Natural killer cell treated with Interleukin-12 subunit alpha and Interleukin-12 subunit beta and Interleukin-15 and Interleukin-18, amount 100 ng/mL, for 72 hours (primary cell): ENCODE data around the gene NDFIP1. TPM values are rescaled to one million over a fixed set of nuclear protein-coding genes. Genes with fewer than 3 reads are reported as not detected.
"Not testable (repeated sequence)": the region's sequence is repeated elsewhere in the genome, so short reads cannot be mapped to it uniquely, and the experiment has no call there.

Source experiments
- ATAC-seq, 2 donors: fragments of 150-1000 bp; cut with Tn5 transposase in 1 of 2; sonication (Bioruptor Pico), chemical (Tn5 transposase) in 1 of 2; 2 replicates each; pipeline ENCODE4 v1.10.0; 2021
- DNase-seq: peaks from one replicate; pipeline ENCODE4 v3.0.0; 2022; ENCODE audit warnings: low spot score
- H3K27ac Mint-ChIP-seq, 2 donors: 1 replicate in 1 of 2; 2 replicates in 1 of 2; pipeline ENCODE4 v1.8.0; 2022; ENCODE audit warnings: mixed read lengths in 2 of 2, mild to moderate bottlenecking in 1 of 2, moderate library complexity in 1 of 2
- H3K27me3 Mint-ChIP-seq, 2 donors: 1 replicate in 1 of 2; 2 replicates in 1 of 2; pipeline ENCODE4 v1.8.0; 2022; ENCODE audit warnings: mixed read lengths in 2 of 2
- H3K36me3 Mint-ChIP-seq: one replicate; pipeline ENCODE4 v1.8.0; 2022; ENCODE audit warnings: mixed read lengths
- H3K4me1 Mint-ChIP-seq, 2 donors: 1 replicate in 1 of 2; 2 replicates in 1 of 2; pipeline ENCODE4 v1.8.0; 2022; ENCODE audit warnings: low read depth in 2 of 2, mixed read lengths in 2 of 2, mild to moderate bottlenecking in 1 of 2
- H3K4me3 Mint-ChIP-seq: one replicate; pipeline ENCODE4 v1.8.0; 2022; ENCODE audit warnings: mixed read lengths
- H3K9me3 Mint-ChIP-seq: 2 replicates; pipeline ENCODE4 v1.8.0; 2022; ENCODE audit warnings: mixed read lengths
- total RNA-seq, 2 donors: library from RNA; stranded (reverse); gene quantifications; one replicate each; pipeline ENCODE4 v1.2.3, GENCODE V29; 2022

The NDFIP1 gene
- total RNA-seq, 2 donors from 2014 or later = 24.2 to 24.4 TPM

- Mint-ChIP-seq H3K36me3 (no peaks in the 10 kb centered on the region), H3K27me3 (peaks cover 0 to 15% of the 10 kb centered on the region in 2 donors), H3K9me3 (no peaks in the 10 kb centered on the region), H3K27ac (no peak overlapping the region), H3K4me1 (no peaks in the 10 kb centered on the region), H3K4me3 (no peak overlapping the region)
- ATAC-seq (no peak), DNase-seq (no peak)
Observed at GRCh38 chr5:142080248-142080647, 28.3 kb upstream of the NDFIP1 start.

GRCh38 chr5:142082182-142082781, 26.3 kb upstream of the NDFIP1 start:
- no peak for ATAC-seq
- H3K4me1 Mint-ChIP-seq = no peaks in the 10 kb centered on the region
- DNase-seq = no peak
- H3K36me3 Mint-ChIP-seq = no peaks in the 10 kb centered on the region
- no peaks in the 10 kb centered on the region for H3K9me3 Mint-ChIP-seq
- H3K4me3 Mint-ChIP-seq = no peak overlapping the region
- H3K27ac Mint-ChIP-seq = no peak overlapping the region
- peaks cover 0 to 19% of the 10 kb centered on the region in 2 donors for H3K27me3 Mint-ChIP-seq

- Mint-ChIP-seq H3K4me1 (no peaks in the 10 kb centered on the region), H3K4me3 (no peak overlapping the region), H3K9me3 (no peaks in the 10 kb centered on the region), H3K27me3 (peaks cover 0 to 23% of the 10 kb centered on the region in 2 donors), H3K27ac (no peak overlapping the region), H3K36me3 (no peaks in the 10 kb centered on the region)
- DNase-seq (no peak), ATAC-seq (no peak)
Observed at GRCh38 chr5:142086229-142086628, 22.4 kb upstream of the NDFIP1 start.

GRCh38 chr5:142086679-142087078, 21.9 kb upstream of the NDFIP1 start:
- DNase-seq = no peak
- H3K9me3 Mint-ChIP-seq = no peaks in the 10 kb centered on the region
- no peak for ATAC-seq
- H3K4me3 Mint-ChIP-seq = no peak overlapping the region
- H3K27ac Mint-ChIP-seq = no peak overlapping the region
- H3K27me3 Mint-ChIP-seq = peaks cover 0 to 22% of the 10 kb centered on the region in 2 donors
- H3K4me1 Mint-ChIP-seq = no peaks in the 10 kb centered on the region
- no peaks in the 10 kb centered on the region for H3K36me3 Mint-ChIP-seq

GRCh38 chr5:142087920-142088679, 20.5 kb upstream of the NDFIP1 start:
- no peaks in the 10 kb centered on the region for H3K4me1 Mint-ChIP-seq
- no peak overlapping the region for H3K4me3 Mint-ChIP-seq
- no peaks in the 10 kb centered on the region for H3K36me3 Mint-ChIP-seq
- ATAC-seq = no peak
- H3K9me3 Mint-ChIP-seq = no peaks in the 10 kb centered on the region
- H3K27ac Mint-ChIP-seq = peak overlapping the region in 1 of 2 donors; percentile 14
- peaks cover 0 to 18% of the 10 kb centered on the region in 2 donors for H3K27me3 Mint-ChIP-seq
- DNase-seq = no peak

- H3K27ac Mint-ChIP-seq, ATAC-seq, H3K4me1 Mint-ChIP-seq, DNase-seq, H3K9me3 Mint-ChIP-seq, H3K36me3 Mint-ChIP-seq, H3K4me3 Mint-ChIP-seq: not testable (repeated sequence)
- H3K27me3 Mint-ChIP-seq = peaks cover 0 to 18% of the 10 kb centered on the region in 2 donors
Observed at GRCh38 chr5:142088855-142089479, 19.6 kb upstream of the NDFIP1 start.

- no peak overlapping the region for H3K4me3 Mint-ChIP-seq
- H3K36me3 Mint-ChIP-seq = no peaks in the 10 kb centered on the region
- H3K27ac Mint-ChIP-seq = no peak overlapping the region
- H3K9me3 Mint-ChIP-seq = no peaks in the 10 kb centered on the region
- H3K27me3 Mint-ChIP-seq = peaks cover 0 to 14% of the 10 kb centered on the region in 2 donors
- no peak for DNase-seq
- ATAC-seq = no peak
- peaks cover 12 to 13% of the 10 kb centered on the region in 2 donors for H3K4me1 Mint-ChIP-seq
Observed at GRCh38 chr5:142091012-142091411, 17.6 kb upstream of the NDFIP1 start.

GRCh38 chr5:142091922-142092321, 16.7 kb upstream of the NDFIP1 start:
- no peak for ATAC-seq
- H3K27ac Mint-ChIP-seq = no peak overlapping the region
- H3K4me1 Mint-ChIP-seq = peaks cover 13 to 14% of the 10 kb centered on the region in 2 donors
- no peaks in the 10 kb centered on the region for H3K9me3 Mint-ChIP-seq
- peaks cover 0 to 12% of the 10 kb centered on the region in 2 donors for H3K27me3 Mint-ChIP-seq
- no peak for DNase-seq
- no peaks in the 10 kb centered on the region for H3K36me3 Mint-ChIP-seq
- H3K4me3 Mint-ChIP-seq = no peak overlapping the region

GRCh38 chr5:142095035-142095434, 13.5 kb upstream of the NDFIP1 start:
- Mint-ChIP-seq H3K4me1 (peaks cover 14 to 18% of the 10 kb centered on the region in 2 donors), H3K27ac (peak overlapping the region; percentile 75 to 89), H3K27me3 (peaks cover 0 to 2% of the 10 kb centered on the region in 2 donors), H3K9me3 (no peaks in the 10 kb centered on the region), H3K4me3 (peak overlapping the region; percentile 65), H3K36me3 (no peaks in the 10 kb centered on the region)
- DNase-seq (no peak), ATAC-seq (no peak)

- peaks cover 14 to 18% of the 10 kb centered on the region in 2 donors for H3K4me1 Mint-ChIP-seq
- H3K4me3 Mint-ChIP-seq = peak overlapping the region; percentile 65
- H3K27ac Mint-ChIP-seq = peak overlapping the region; percentile 75 to 89
- no peaks in the 10 kb centered on the region for H3K36me3 Mint-ChIP-seq
- peaks cover 0 to 2% of the 10 kb centered on the region in 2 donors for H3K27me3 Mint-ChIP-seq
- H3K9me3 Mint-ChIP-seq = no peaks in the 10 kb centered on the region
- peak; percentile 90 to 97 for ATAC-seq
- DNase-seq = peak; percentile 75
Observed at GRCh38 chr5:142095651-142096330, 12.8 kb upstream of the NDFIP1 start.

GRCh38 chr5:142096382-142096781, 12.2 kb upstream of the NDFIP1 start:
- H3K27ac Mint-ChIP-seq = no peak overlapping the region
- H3K36me3 Mint-ChIP-seq = no peaks in the 10 kb centered on the region
- DNase-seq (no peak), ATAC-seq (no peak)
- peaks cover 0 to 5% of the 10 kb centered on the region in 2 donors for H3K27me3 Mint-ChIP-seq
- H3K4me1 Mint-ChIP-seq = peaks cover 14 to 18% of the 10 kb centered on the region in 2 donors
- no peaks in the 10 kb centered on the region for H3K9me3 Mint-ChIP-seq
- H3K4me3 Mint-ChIP-seq = no peak overlapping the region

- no peak for DNase-seq
Observed at GRCh38 chr5:142097681-142098080, 10.9 kb upstream of the NDFIP1 start.

GRCh38 chr5:142098275-142098674, 10.3 kb upstream of the NDFIP1 start:
- no peak for ATAC-seq
- H3K4me3 Mint-ChIP-seq = no peak overlapping the region
- no peak for DNase-seq
- no peaks in the 10 kb centered on the region for H3K36me3 Mint-ChIP-seq
- peak overlapping the region in 1 of 2 donors; percentile 60 for H3K27ac Mint-ChIP-seq
- H3K9me3 Mint-ChIP-seq = no peaks in the 10 kb centered on the region
- H3K27me3 Mint-ChIP-seq = peaks cover 0 to 8% of the 10 kb centered on the region in 2 donors
- peaks cover 14 to 18% of the 10 kb centered on the region in 2 donors for H3K4me1 Mint-ChIP-seq

More at GRCh38 chr5:142097681-142098080, 10.9 kb upstream of the NDFIP1 start:
- Mint-ChIP-seq H3K4me3 (no peak overlapping the region), H3K27ac (peak overlapping the region in 1 of 2 donors; percentile 60), H3K9me3 (no peaks in the 10 kb centered on the region), H3K4me1 (peaks cover 14 to 18% of the 10 kb centered on the region in 2 donors), H3K36me3 (no peaks in the 10 kb centered on the region), H3K27me3 (peaks cover 0 to 5% of the 10 kb centered on the region in 2 donors)
- ATAC-seq = no peak
